K562 (cell line): Measurements from ENCODE around the gene TMEM116. TPM values are rescaled to one million over a fixed set of nuclear protein-coding genes. Genes with fewer than 3 reads are reported as not detected.

Experiments
- ETV6 ChIP-seq, 3 experiments: fragments of 150-350 bp in 1 of 3; sonication (generic) in 1 of 3; formaldehyde crosslinking in 1 of 3; IDR thresholded peaks; 2 replicates each; pipeline versions ENCODE4 v1.6.1 to v1.8.0; 2014 to 2022; ENCODE audit warnings: borderline replicate concordance in 2 of 3, low read depth in 2 of 3, antibody characterized with exemption in 1 of 3, low read length in 1 of 3, mild to moderate bottlenecking in 1 of 3, missing genetic modification reagents in 1 of 3
- FOS ChIP-seq: IDR thresholded peaks from 3 replicates; pipeline ENCODE4 v1.6.1; 2011; ENCODE audit not compliant: insufficient read length; ENCODE audit errors: extremely low read depth
- FOXA3 ChIP-seq, 2 experiments: fragments of 450-650 bp in 1 of 2; sonication (generic) in 1 of 2; formaldehyde crosslinking; IDR thresholded peaks in 1 of 2; conservative IDR thresholded peaks in 1 of 2; 2 replicates each; pipeline versions ENCODE4 v1.4.0 to v1.8.0; 2020 to 2022; ENCODE audit warnings: mild to moderate bottlenecking in 2 of 2, missing genetic modification reagents in 1 of 2
- ILK ChIP-seq: fragments of 450-650 bp; IDR thresholded peaks from 2 replicates; pipeline ENCODE4 v1.6.1; 2016; ENCODE audit warnings: missing genetic modification characterization, low read depth, mild to moderate bottlenecking, missing compliant biosample characterization, moderate library complexity, borderline replicate concordance
- MAFK ChIP-seq: IDR thresholded peaks from 2 replicates; pipeline ENCODE4 v1.6.1; 2011; ENCODE audit warnings: low read length, improper control_type of control experiment
- MTF1 ChIP-seq: fragments of 250-450 bp; sonication (Bioruptor Pico); IDR thresholded peaks from 2 replicates; pipeline ENCODE4 v1.9.0; 2021; ENCODE audit warnings: moderate library complexity, mild to moderate bottlenecking, inconsistent platforms, borderline replicate concordance
- NCOA6 ChIP-seq: fragments of 450-650 bp; IDR thresholded peaks from 2 replicates; pipeline ENCODE4 v1.6.1; 2017; ENCODE audit warnings: mild to moderate bottlenecking
- NFYB ChIP-seq: IDR thresholded peaks from 2 replicates; pipeline ENCODE4 v1.6.1; 2011; ENCODE audit warnings: mild to moderate bottlenecking, moderate library complexity; ENCODE audit not compliant: insufficient read length; ENCODE audit errors: extremely low read depth
- RBM15 ChIP-seq: fragments of 200-400 bp; formaldehyde crosslinking; IDR thresholded peaks from 2 replicates; pipeline ENCODE4 v1.6.1; 2018; ENCODE audit warnings: mild to moderate bottlenecking, low read length, moderate library complexity; ENCODE audit not compliant: insufficient read depth
- RBM25 ChIP-seq: fragments of 200-400 bp; formaldehyde crosslinking; IDR thresholded peaks from 2 replicates; pipeline ENCODE4 v1.6.1; 2018; ENCODE audit warnings: low read length, low read depth, moderate library complexity; ENCODE audit not compliant: severe bottlenecking
- TCFL5 ChIP-seq: fragments of 250-450 bp; sonication (Bioruptor Pico); conservative IDR thresholded peaks from 2 replicates; pipeline ENCODE4 v1.6.1; 2021; ENCODE audit warnings: mild to moderate bottlenecking, moderate library complexity, matching md5 sums
- ZNF24 ChIP-seq: fragments of 450-650 bp; IDR thresholded peaks from 2 replicates; pipeline ENCODE4 v1.6.1; 2016
- ZNF263 ChIP-seq: sonication (generic); formaldehyde crosslinking; IDR thresholded peaks from 2 replicates; pipeline ENCODE4 v1.8.0; 2022; ENCODE audit warnings: mild to moderate bottlenecking, missing genetic modification reagents, borderline replicate concordance
- ZNF316 ChIP-seq: fragments of 450-650 bp; IDR thresholded peaks from 2 replicates; pipeline ENCODE4 v1.6.1; 2016
- ZNF77 ChIP-seq: fragments of 250-450 bp; sonication (Bioruptor Pico); IDR thresholded peaks from 2 replicates; pipeline ENCODE4 v1.5.0; 2020
- polyA plus RNA-seq, 8 experiments: library from polyadenylated mRNA; depleted of rRNA in 4 of 8; stranded (reverse) in 5 of 8; unstranded in 3 of 8; fragments of >200 nt; fragmentation: Nextera tagmentation in 2 of 8; fragmentation: Illumina TruSeq in 1 of 8; extraction: Ambion mirVana in 2 of 8; extraction: Trizol in 1 of 8; gene quantifications; 2 replicates each; pipeline versions ENCODE4 v1.2.1 to v1.2.3, GENCODE V29; 2011 to 2014; ENCODE audit warnings: inconsistent platforms in 1 of 8, missing spikeins in 1 of 8
- total RNA-seq, 7 experiments: library from RNA; depleted of rRNA in 6 of 7; stranded (reverse); fragments of >200 nt in 6 of 7; fragmentation: Illumina TruSeq in 2 of 7; extraction: Trizol in 2 of 7; gene quantifications; 2 replicates each; pipeline versions ENCODE4 v1.2.1 to v1.2.3, GENCODE V29; 2011 to 2021; ENCODE audit warnings: low replicate concordance in 1 of 7
- TF ChIP-seq, protein P1 (sequence below), 2 experiments: fragments of 450-650 bp; IDR thresholded peaks; 2 replicates each; pipeline ENCODE4 v1.6.1; 2016; ENCODE audit warnings: mild to moderate bottlenecking in 2 of 2, borderline replicate concordance in 1 of 2, low read depth in 1 of 2, moderate library complexity in 1 of 2

The TMEM116 gene
- total and polyA plus RNA-seq, 9 of the 15 experiments (the other 6 are each of a cell fraction or from before 2014, with no cell fraction given), result 5.2 to 78.6 (median 13.9) TPM

DNA sequence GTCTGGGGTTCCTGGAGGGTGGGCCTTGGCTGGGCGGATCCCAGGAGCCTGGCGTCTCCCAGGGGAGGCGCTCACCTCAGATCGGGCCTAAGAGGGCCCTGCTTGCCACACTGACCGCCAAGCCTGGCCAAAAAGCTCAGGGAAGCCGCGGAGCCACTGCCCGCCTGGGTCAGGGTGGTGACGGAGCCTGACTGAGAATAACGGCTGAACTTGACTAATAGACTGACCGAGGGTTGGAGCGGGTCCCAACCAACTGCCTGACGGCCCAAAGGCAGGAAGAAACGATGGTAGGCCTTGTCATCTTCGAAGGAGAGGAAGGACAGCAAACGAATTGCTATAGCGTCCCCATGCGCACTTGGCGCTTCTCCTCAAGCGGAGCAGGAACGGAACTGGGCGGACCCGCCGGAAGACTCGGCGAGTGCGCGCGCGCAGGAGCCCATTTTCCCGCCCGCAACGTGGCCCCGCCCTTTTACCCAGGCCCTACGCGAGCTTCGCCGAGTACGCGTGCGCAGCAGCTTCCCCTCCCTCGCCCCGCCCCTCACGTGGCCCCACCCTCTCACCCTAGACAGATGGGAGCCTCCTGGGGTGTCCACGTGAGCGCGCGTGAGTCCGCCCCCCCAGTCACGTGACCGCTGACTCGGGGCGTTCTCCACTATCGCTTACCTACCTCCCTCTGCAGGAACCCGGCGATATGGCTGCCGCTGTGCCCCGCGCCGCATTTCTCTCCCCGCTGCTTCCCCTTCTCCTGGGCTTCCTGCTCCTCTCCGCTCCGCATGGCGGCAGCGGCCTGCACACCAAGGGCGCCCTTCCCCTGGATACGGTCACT lies at the start of gene TMEM116, which contains the start of gene ERP29 (continued):
- TF ChIP-seq MTF1 (CRISPR knock-in tag) (no peak), RBM25 (no peak), MAFK (peak; percentile 18; the same call in 1 of the 2 replicates), NFYB (no peak), FOS (peak; percentile 77), ZNF77 (no peak), NCOA6 (no peak), ILK (tag) (no peak), ZNF316 (no peak), FOXA3 (CRISPR knock-in tag; conservative IDR thresholded peaks at IDR 0.05 in 1 of 2, IDR thresholded peaks at IDR 0.05 in 1 of 2) (no peak; a peak in 1 of 4 replicates), ZNF263 (CRISPR knock-in tag) (no peak; the same call in 1 of the 2 replicates), TCFL5 (CRISPR knock-in tag) (0 out of 2 replicates have a peak, but pooled peaks have one; percentile 40), RBM15 (no peak), ZNF24 (peak; percentile 90), ETV6 (IDR thresholded peaks at IDR 0.05; ENCODE audit: borderline replicate concordance in 1 of 2, low read depth in 2 of 2, low read length in 1 of 2) (no peak), ETV6 (CRISPR knock-in tag; IDR thresholded peaks at IDR 0.05; ENCODE audit: borderline replicate concordance) (no peak; the same call in 1 of the 2 replicates)
- TF ChIP-seq, protein P1, sequence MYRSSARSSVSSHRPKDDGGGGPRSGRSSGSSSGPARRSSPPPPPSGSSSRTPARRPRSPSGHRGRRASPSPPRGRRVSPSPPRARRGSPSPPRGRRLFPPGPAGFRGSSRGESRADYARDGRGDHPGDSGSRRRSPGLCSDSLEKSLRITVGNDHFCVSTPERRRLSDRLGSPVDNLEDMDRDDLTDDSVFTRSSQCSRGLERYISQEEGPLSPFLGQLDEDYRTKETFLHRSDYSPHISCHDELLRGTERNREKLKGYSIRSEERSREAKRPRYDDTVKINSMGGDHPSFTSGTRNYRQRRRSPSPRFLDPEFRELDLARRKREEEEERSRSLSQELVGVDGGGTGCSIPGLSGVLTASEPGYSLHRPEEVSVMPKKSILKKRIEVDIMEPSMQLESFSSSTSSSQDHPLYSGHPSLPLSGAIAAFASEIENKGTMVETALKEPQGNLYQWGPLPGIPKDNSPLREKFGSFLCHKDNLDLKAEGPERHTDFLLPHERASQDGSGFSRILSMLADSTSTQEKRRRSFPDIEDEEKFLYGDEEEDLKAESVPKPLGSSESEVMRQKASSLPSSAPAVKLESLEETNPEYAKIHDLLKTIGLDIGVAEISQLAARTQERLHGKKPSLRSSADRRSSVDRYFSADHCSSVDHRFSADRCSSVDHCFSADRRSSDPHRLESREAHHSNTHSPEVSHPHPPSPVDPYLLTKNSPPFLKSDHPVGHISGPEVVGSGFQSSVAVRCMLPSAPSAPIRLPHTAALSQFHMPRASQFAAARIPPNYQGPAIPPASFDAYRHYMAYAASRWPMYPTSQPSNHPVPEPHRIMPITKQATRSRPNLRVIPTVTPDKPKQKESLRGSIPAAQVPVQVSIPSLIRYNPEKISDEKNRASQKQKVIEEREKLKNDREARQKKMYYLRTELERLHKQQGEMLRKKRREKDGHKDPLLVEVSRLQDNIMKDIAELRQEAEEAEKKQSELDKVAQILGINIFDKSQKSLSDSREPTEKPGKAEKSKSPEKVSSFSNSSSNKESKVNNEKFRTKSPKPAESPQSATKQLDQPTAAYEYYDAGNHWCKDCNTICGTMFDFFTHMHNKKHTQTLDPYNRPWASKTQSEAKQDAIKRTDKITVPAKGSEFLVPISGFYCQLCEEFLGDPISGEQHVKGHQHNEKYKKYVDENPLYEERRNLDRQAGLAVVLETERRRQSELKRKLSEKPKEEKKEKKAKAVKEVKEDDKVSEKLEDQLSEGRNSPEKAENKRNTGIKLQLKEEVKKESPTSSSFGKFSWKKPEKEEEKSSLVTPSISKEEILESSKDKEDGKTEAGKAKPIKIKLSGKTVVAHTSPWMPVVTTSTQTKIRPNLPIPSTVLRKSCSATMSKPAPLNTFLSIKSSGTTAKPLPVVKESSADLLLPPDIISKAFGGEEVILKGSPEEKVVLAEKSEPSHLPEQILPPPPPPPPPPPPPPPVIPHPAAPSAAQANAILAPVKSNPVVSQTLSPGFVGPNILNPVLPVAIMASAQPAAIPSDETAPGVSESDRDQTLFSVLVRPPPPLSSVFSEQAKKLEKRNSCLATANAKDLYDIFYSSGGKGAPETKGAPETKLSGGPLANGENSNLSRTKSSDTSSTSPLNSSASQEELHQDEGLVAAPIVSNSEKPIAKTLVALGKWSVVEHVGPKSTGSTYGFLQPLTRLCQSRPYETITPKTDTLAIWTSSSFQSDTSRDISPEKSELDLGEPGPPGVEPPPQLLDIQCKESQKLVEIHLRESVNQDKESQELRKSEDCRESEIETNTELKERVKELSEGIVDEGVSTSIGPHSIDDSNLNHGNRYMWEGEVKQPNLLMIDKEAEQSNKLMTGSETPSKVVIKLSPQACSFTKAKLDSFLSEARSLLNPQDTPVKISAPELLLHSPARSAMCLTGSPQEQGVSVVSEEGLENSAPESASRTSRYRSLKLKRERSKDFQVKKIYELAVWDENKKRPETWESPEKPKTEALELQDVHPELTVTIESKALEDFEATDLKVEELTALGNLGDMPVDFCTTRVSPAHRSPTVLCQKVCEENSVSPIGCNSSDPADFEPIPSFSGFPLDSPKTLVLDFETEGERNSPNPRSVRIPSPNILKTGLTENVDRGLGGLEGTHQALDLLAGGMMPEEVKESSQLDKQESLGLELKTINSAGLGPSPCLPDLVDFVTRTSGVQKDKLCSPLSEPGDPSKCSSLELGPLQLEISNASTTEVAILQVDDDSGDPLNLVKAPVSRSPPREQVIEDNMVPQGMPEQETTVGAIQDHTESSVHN (IDR thresholded peaks at IDR 0.05; ENCODE audit: borderline replicate concordance in 1 of 2, low read depth in 1 of 2), result peak in 1 of 2 experiments; percentile 84; a peak in 2 of 4 replicates
